Heart left ventricle (tissue), 13 donors: ENCODE measurements around the gene DUSP16.

ENCODE experiments used
- POLR2A ChIP-seq, 2 donors: fragments of 450-650 bp; IDR thresholded peaks; one replicate each; pipeline ENCODE4 v1.6.1; 2017; ENCODE audit warnings: antibody characterized with exemption in 2 of 2, mild to moderate bottlenecking in 2 of 2, moderate library complexity in 2 of 2
- TF ChIP-seq, protein P1 (sequence below), 12 donors: fragments of 200-600 bp; sonication (generic) in 4 of 12; IDR thresholded peaks; one replicate each; pipeline versions ENCODE4 v1.5.0 to v1.8.0; 2018 to 2022; ENCODE audit warnings: antibody characterized with exemption in 12 of 12, mild to moderate bottlenecking in 5 of 12
- donor health status: ischemic (EF 13 %, LVEDD 7.1; RV severe dilation, severe dysfunction).
- donor health status: DM: no; HTN: yes; CAD: no.
- donor health status: DM: no; HTN: no; CAD: no.
- donor health status: ischemic (EF 25% LVEDD 6.9; RV normal size, moderate dysfunction).
- donor health status: ischemic (EF 25% LVEDD 5.7; RV mildly dilated, moderate dysfunction).
- donor health status: ischemic (EF 35%, LVEDD 5.7; RV mildly dilated, moderate dysfunction).
- donor health status: nonischemic (EF 11% LVEDD 7.7; RV severe dilation, severe dysfunction).
- donor health status: DM: yes; HTN: yes; CAD: no.
- donor health status: PGD.
- donor health status: ischemic (EF 29% LVEDD 5.4; RV normal size, mild dysfunction).
- donor health status: nonischemic (EF 23%, LVEDD 6.1; RV moderate dilation, normal function).

DNA sequence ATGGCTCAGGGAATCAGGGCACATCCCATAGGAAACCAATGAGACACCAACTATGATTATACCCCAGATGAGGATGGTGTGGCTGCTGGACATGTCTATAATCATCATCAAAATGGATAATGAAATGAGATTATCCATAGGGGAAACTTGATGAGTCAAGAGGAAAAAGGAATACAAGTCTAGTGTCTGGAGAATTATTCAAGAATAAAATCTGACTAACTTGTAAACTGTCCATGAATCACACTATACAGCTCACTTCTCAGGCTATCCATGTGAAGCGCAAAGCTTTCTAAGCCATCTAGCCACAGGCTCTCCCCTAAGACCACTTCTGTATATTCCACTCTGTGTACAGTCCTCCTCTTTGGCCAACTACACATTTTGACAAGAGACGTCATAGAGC, 52.5 kb downstream of the DUSP16 start:
- TF ChIP-seq, protein P1, sequence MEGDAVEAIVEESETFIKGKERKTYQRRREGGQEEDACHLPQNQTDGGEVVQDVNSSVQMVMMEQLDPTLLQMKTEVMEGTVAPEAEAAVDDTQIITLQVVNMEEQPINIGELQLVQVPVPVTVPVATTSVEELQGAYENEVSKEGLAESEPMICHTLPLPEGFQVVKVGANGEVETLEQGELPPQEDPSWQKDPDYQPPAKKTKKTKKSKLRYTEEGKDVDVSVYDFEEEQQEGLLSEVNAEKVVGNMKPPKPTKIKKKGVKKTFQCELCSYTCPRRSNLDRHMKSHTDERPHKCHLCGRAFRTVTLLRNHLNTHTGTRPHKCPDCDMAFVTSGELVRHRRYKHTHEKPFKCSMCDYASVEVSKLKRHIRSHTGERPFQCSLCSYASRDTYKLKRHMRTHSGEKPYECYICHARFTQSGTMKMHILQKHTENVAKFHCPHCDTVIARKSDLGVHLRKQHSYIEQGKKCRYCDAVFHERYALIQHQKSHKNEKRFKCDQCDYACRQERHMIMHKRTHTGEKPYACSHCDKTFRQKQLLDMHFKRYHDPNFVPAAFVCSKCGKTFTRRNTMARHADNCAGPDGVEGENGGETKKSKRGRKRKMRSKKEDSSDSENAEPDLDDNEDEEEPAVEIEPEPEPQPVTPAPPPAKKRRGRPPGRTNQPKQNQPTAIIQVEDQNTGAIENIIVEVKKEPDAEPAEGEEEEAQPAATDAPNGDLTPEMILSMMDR (IDR thresholded peaks at IDR 0.05): no peak
- TF ChIP-seq POLR2A (IDR thresholded peaks at IDR 0.05): no peak
